OCI-LY7 (cell line): ENCODE results near the gene ARSJ. TPM values are rescaled to one million over a fixed set of nuclear protein-coding genes. Genes with fewer than 3 reads are reported as not detected.

Source experiments
- BruUV-seq: library from RNA; stranded (reverse); fragments of 400-500 nt; replicated peaks from 2 replicates; lab custom pipeline; 2021; lab: Mats Ljungman, UMichigan
- CTCF ChIA-PET: fragments of 300-600 bp; sonication (Branson Sonifier 250); formaldehyde crosslinking; loops from one replicate; lab custom pipeline; 2022; ENCODE audit warnings: antibody characterized with exemption; ENCODE audit not compliant: unreplicated experiment; lab: Charles Lee
- POLR2A ChIA-PET: fragments of 300-600 bp; sonication (Branson Sonifier 250); formaldehyde crosslinking; loops from one replicate; lab custom pipeline; 2022; ENCODE audit warnings: antibody characterized with exemption; lab: Charles Lee
- DNase-seq: peaks from one replicate; pipeline ENCODE4 v3.0.0-alpha.2; 2015; ENCODE audit warnings: low spot score
- H2AFZ ChIP-seq: fragments of 200-600 bp; sonication (generic), shearing (Covaris generic); 2 replicates; pipeline ENCODE4 v1.6.1; 2014; ENCODE audit warnings: mild to moderate bottlenecking, antibody characterized with exemption, low read length, moderate library complexity
- H3K27ac ChIP-seq: fragments of 200-600 bp; sonication (generic); 2 replicates; pipeline ENCODE4 v1.5.1; 2014; ENCODE audit warnings: mixed run types, low read depth, mild to moderate bottlenecking, moderate library complexity, low read length, inconsistent platforms; ENCODE audit not compliant: poor library complexity, severe bottlenecking
- H3K36me3 ChIP-seq: fragments of 200-600 bp; sonication (generic); 2 replicates; pipeline ENCODE4 v1.6.1; 2014; ENCODE audit warnings: mild to moderate bottlenecking, antibody characterized with exemption, low read length, moderate library complexity, mixed read lengths; ENCODE audit not compliant: insufficient read depth
- H3K4me1 ChIP-seq: fragments of 200-600 bp; sonication (generic); 2 replicates; pipeline ENCODE4 v1.5.1; 2014; ENCODE audit warnings: mild to moderate bottlenecking, low read length; ENCODE audit not compliant: insufficient read depth, poor library complexity, severe bottlenecking
- H3K4me2 ChIP-seq: fragments of 200-600 bp; sonication (generic); 2 replicates; pipeline ENCODE4 v1.6.1; 2014; ENCODE audit warnings: mild to moderate bottlenecking, low read length
- H3K4me3 ChIP-seq: fragments of 200-600 bp; sonication (generic); 2 replicates; pipeline ENCODE4 v1.5.1; 2014; ENCODE audit warnings: mild to moderate bottlenecking, low read depth, low read length; ENCODE audit not compliant: poor library complexity, severe bottlenecking
- H3K79me2 ChIP-seq: fragments of 200-600 bp; sonication (generic); 2 replicates; pipeline ENCODE4 v1.6.1; 2016; ENCODE audit warnings: low read depth, mild to moderate bottlenecking, low read length, moderate library complexity, mixed read lengths; ENCODE audit not compliant: insufficient read depth
- H3K9me2 ChIP-seq: fragments of 200-600 bp; sonication (generic); 2 replicates; pipeline ENCODE4 v1.6.1; 2016; ENCODE audit warnings: mild to moderate bottlenecking, low read length, mixed read lengths; ENCODE audit not compliant: insufficient read depth
- H3K9me3 ChIP-seq: fragments of 200-600 bp; sonication (generic); 2 replicates; pipeline ENCODE4 v1.6.1; 2014; ENCODE audit warnings: mild to moderate bottlenecking, mixed run types, low read length, mixed read lengths
- H4K20me1 ChIP-seq: fragments of 200-600 bp; sonication (generic); 2 replicates; pipeline ENCODE4 v1.6.1; 2014; ENCODE audit warnings: mild to moderate bottlenecking, antibody characterized with exemption, low read length, moderate library complexity, mixed read lengths; ENCODE audit not compliant: insufficient read depth
- EZH2phosphoT487 ChIP-seq: fragments of 200-600 bp; sonication (generic); IDR thresholded peaks from 2 replicates; pipeline ENCODE4 v1.6.1; 2018; ENCODE audit warnings: low read depth, borderline replicate concordance, mild to moderate bottlenecking, mixed run types, antibody characterized with exemption, low read length, moderate library complexity, mixed read lengths
- intact Hi-C: fragments of 100-400 bp; cut with micrococcal nuclease; formaldehyde crosslinking; loops from one replicate; pipeline ENCODE4 v1.10.0; 2022; ENCODE audit not compliant: unreplicated experiment
- total RNA-seq, 2 experiments: library from RNA; depleted of rRNA in 1 of 2; stranded (reverse); fragments of >200 nt in 1 of 2; shearing (Covaris generic) in 1 of 2; gene quantifications; 2 replicates each; pipeline ENCODE4 v1.2.3, GENCODE V29; 2014 to 2022
- TF ChIP-seq, protein P1 (sequence below): fragments of 200-600 bp; sonication (generic); conservative IDR thresholded peaks from 2 replicates; pipeline ENCODE4 v1.5.1; 2014; ENCODE audit warnings: mild to moderate bottlenecking, antibody characterized with exemption, low read length, moderate library complexity, mixed read lengths

Gene ARSJ
- total RNA-seq, 2 experiments from 2014 or later: not detected

- POLR2A ChIA-PET: interaction anchor here (0.7 to 2.2 kb wide), 5 partner anchors 11 to 475 kb away, joined by 3 to 7 read pairs (median 5); no protein-coding TSS in a partner anchor
- CTCF ChIA-PET: no interaction called here
- Histone ChIP-seq H2AFZ (no peak overlapping the region), H4K20me1 (no peaks in the 10 kb centered on the region), H3K4me2 (no peak overlapping the region), H3K27ac (no peak overlapping the region), H3K36me3 (no peaks in the 10 kb centered on the region), H3K4me3 (no peak overlapping the region), H3K9me3 (no peaks in the 10 kb centered on the region), H3K79me2 (no peaks in the 10 kb centered on the region), H3K4me1 (peaks cover 6% of the 10 kb centered on the region), H3K9me2 (no peaks in the 10 kb centered on the region)
- no peak for DNase-seq
- intact Hi-C loops: no loop called here
- no TSS peak for BruUV-seq
- no peak for TF ChIP-seq EZH2phosphoT487
- TF ChIP-seq, protein P1, sequence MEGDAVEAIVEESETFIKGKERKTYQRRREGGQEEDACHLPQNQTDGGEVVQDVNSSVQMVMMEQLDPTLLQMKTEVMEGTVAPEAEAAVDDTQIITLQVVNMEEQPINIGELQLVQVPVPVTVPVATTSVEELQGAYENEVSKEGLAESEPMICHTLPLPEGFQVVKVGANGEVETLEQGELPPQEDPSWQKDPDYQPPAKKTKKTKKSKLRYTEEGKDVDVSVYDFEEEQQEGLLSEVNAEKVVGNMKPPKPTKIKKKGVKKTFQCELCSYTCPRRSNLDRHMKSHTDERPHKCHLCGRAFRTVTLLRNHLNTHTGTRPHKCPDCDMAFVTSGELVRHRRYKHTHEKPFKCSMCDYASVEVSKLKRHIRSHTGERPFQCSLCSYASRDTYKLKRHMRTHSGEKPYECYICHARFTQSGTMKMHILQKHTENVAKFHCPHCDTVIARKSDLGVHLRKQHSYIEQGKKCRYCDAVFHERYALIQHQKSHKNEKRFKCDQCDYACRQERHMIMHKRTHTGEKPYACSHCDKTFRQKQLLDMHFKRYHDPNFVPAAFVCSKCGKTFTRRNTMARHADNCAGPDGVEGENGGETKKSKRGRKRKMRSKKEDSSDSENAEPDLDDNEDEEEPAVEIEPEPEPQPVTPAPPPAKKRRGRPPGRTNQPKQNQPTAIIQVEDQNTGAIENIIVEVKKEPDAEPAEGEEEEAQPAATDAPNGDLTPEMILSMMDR: no peak
Measured at GRCh38 chr4:113873508-113873907, 105.9 kb downstream of the ARSJ start.

GRCh38 chr4:113872426-113873260 is 106.8 kb downstream of the ARSJ start:
- no peaks in the 10 kb centered on the region for H3K9me3 ChIP-seq
- no peak overlapping the region for H3K4me2 ChIP-seq
- POLR2A ChIA-PET: interaction anchor here (0.7 to 1.6 kb wide), 4 partner anchors 14 to 474 kb away, joined by 4 to 7 read pairs (median 6); no protein-coding TSS in a partner anchor
- BruUV-seq: no TSS peak
- no peaks in the 10 kb centered on the region for H4K20me1 ChIP-seq
- TF ChIP-seq EZH2phosphoT487: no peak
- TF ChIP-seq, protein P1: no peak
- CTCF ChIA-PET: no interaction called here
- no peaks in the 10 kb centered on the region for H3K36me3 ChIP-seq
- H3K27ac ChIP-seq: no peak overlapping the region
- no peak for DNase-seq
- no peak overlapping the region for H3K4me3 ChIP-seq
- no peaks in the 10 kb centered on the region for H3K9me2 ChIP-seq
- intact Hi-C loops: no loop called here
- no peak overlapping the region for H2AFZ ChIP-seq
- peaks cover 6% of the 10 kb centered on the region for H3K4me1 ChIP-seq
- H3K79me2 ChIP-seq: no peaks in the 10 kb centered on the region

- H3K4me2 ChIP-seq: no peak overlapping the region
- H3K4me1 ChIP-seq: peaks cover 6% of the 10 kb centered on the region
- ChIA-PET POLR2A (no interaction called here), CTCF (no interaction called here)
- intact Hi-C loops: no loop called here
- H3K27ac ChIP-seq: no peak overlapping the region
- no peaks in the 10 kb centered on the region for H3K79me2 ChIP-seq
- no peaks in the 10 kb centered on the region for H4K20me1 ChIP-seq
- H3K4me3 ChIP-seq: no peak overlapping the region
- no peaks in the 10 kb centered on the region for H3K9me3 ChIP-seq
- H3K36me3 ChIP-seq: no peaks in the 10 kb centered on the region
- TF ChIP-seq EZH2phosphoT487: no peak
- TF ChIP-seq, protein P1: no peak
- BruUV-seq: no TSS peak
- H3K9me2 ChIP-seq: no peaks in the 10 kb centered on the region
- H2AFZ ChIP-seq: no peak overlapping the region
- DNase-seq: no peak
Measured at GRCh38 chr4:113871080-113871479, 108.4 kb downstream of the ARSJ start.
